WTC11 (cell line): Measurements from ENCODE around the gene ZSCAN2. TPM values are rescaled to one million over a fixed set of nuclear protein-coding genes. Genes with fewer than 3 reads are reported as not detected.

Experiments
- ATAC-seq: fragments of 200-7000 bp; cut with Tn5 transposase; 2 replicates; pipeline ENCODE4 v1.10.0; 2021; ENCODE audit warnings: mild to moderate bottlenecking, moderate library complexity
- CTCF ChIA-PET: fragments of 300-600 bp; sonication (Branson Sonifier 250); formaldehyde crosslinking; loops from one replicate; lab custom pipeline; 2021; ENCODE audit warnings: antibody characterized with exemption; lab: Charles Lee
- POLR2A ChIA-PET: fragments of 350-600 bp; sonication (Branson Sonifier 250); formaldehyde crosslinking; loops from one replicate; lab custom pipeline; 2021; ENCODE audit warnings: antibody characterized with exemption; lab: Charles Lee
- DNase-seq: peaks from one replicate; pipeline ENCODE4 v3.0.0; 2021; ENCODE audit warnings: low spot score
- H3K27ac Mint-ChIP-seq: 2 replicates; pipeline ENCODE4 v1.8.0; 2021; ENCODE audit warnings: mixed read lengths
- H3K27me3 Mint-ChIP-seq: 2 replicates; pipeline ENCODE4 v1.8.0; 2021; ENCODE audit warnings: low read depth, mild to moderate bottlenecking, moderate library complexity, mixed read lengths
- H3K36me3 Mint-ChIP-seq: 2 replicates; pipeline ENCODE4 v1.8.0; 2021; ENCODE audit warnings: mixed read lengths
- H3K4me1 Mint-ChIP-seq: 2 replicates; pipeline ENCODE4 v1.8.0; 2022; ENCODE audit warnings: mixed read lengths
- H3K4me3 Mint-ChIP-seq: 2 replicates; pipeline ENCODE4 v1.8.0; 2021; ENCODE audit warnings: mild to moderate bottlenecking, moderate library complexity, mixed read lengths
- H3K9me3 Mint-ChIP-seq: 2 replicates; pipeline ENCODE4 v1.8.0; 2021; ENCODE audit warnings: mixed read lengths
- CTCF ChIP-seq: fragments of 200-600 bp; IDR thresholded peaks from 2 replicates; pipeline ENCODE4 v1.8.0; 2022; ENCODE audit warnings: antibody characterized with exemption
- ELF4 ChIP-seq: sonication (generic); formaldehyde crosslinking; IDR thresholded peaks from 2 replicates; pipeline ENCODE4 v1.8.1; 2022; ENCODE audit warnings: low read depth, mild to moderate bottlenecking, moderate library complexity, missing genetic modification reagents
- EMX1 ChIP-seq: fragments of 250-450 bp; sonication (Bioruptor Pico); IDR thresholded peaks from 2 replicates; pipeline ENCODE4 v1.8.0; 2021; ENCODE audit warnings: mild to moderate bottlenecking
- ETV6 ChIP-seq: sonication (generic); formaldehyde crosslinking; IDR thresholded peaks from 2 replicates; pipeline ENCODE4 v1.8.1; 2022; ENCODE audit warnings: mild to moderate bottlenecking, missing genetic modification reagents
- FOXJ3 ChIP-seq: sonication (generic); formaldehyde crosslinking; IDR thresholded peaks from 2 replicates; pipeline ENCODE4 v1.9.0; 2021; ENCODE audit warnings: missing genetic modification reagents, mild to moderate bottlenecking, borderline replicate concordance
- FOXK1 ChIP-seq: sonication (generic); formaldehyde crosslinking; IDR thresholded peaks from 2 replicates; pipeline ENCODE4 v1.8.0; 2022; ENCODE audit warnings: mild to moderate bottlenecking, moderate library complexity, missing genetic modification reagents
- FOXP1 ChIP-seq: sonication (generic); formaldehyde crosslinking; IDR thresholded peaks from 2 replicates; pipeline ENCODE4 v1.8.0; 2022; ENCODE audit warnings: missing genetic modification reagents, mild to moderate bottlenecking, moderate library complexity, borderline replicate concordance
- HMGA2 ChIP-seq: fragments of 250-450 bp; sonication (Bioruptor Pico); IDR thresholded peaks from 2 replicates; pipeline ENCODE4 v1.4.0; 2021; ENCODE audit warnings: mild to moderate bottlenecking, moderate library complexity
- HMGXB4 ChIP-seq: sonication (generic); formaldehyde crosslinking; IDR thresholded peaks from 2 replicates; pipeline ENCODE4 v1.8.1; 2023; ENCODE audit warnings: mild to moderate bottlenecking, moderate library complexity, missing genetic modification reagents
- IRF1 ChIP-seq: sonication (generic); formaldehyde crosslinking; IDR thresholded peaks from 2 replicates; pipeline ENCODE4 v1.8.0; 2023; ENCODE audit warnings: missing genetic modification reagents
- JAZF1 ChIP-seq: fragments of 250-450 bp; sonication (Bioruptor Pico); IDR thresholded peaks from 2 replicates; pipeline ENCODE4 v1.9.0; 2021; ENCODE audit warnings: moderate library complexity, mild to moderate bottlenecking, inconsistent platforms
- MAX ChIP-seq: sonication (generic); formaldehyde crosslinking; IDR thresholded peaks from 2 replicates; pipeline ENCODE4 v1.8.0; 2022; ENCODE audit warnings: mild to moderate bottlenecking, missing genetic modification reagents
- NFATC4 ChIP-seq: fragments of 250-450 bp; sonication (Bioruptor Pico); IDR thresholded peaks from 2 replicates; pipeline ENCODE4 v1.9.0; 2021; ENCODE audit warnings: mild to moderate bottlenecking
- NFE2L1 ChIP-seq: sonication (generic); formaldehyde crosslinking; IDR thresholded peaks from 2 replicates; pipeline ENCODE4 v1.8.1; 2023; ENCODE audit warnings: missing genetic modification reagents
- NFYB ChIP-seq: sonication (generic); formaldehyde crosslinking; conservative IDR thresholded peaks from 2 replicates; pipeline ENCODE4 v1.8.0; 2022; ENCODE audit warnings: low read depth, missing genetic modification reagents
- NR1H2 ChIP-seq: sonication (generic); formaldehyde crosslinking; IDR thresholded peaks from 2 replicates; pipeline ENCODE4 v1.9.0; 2021; ENCODE audit warnings: mild to moderate bottlenecking, moderate library complexity, missing genetic modification reagents
- NR2C2 ChIP-seq: sonication (generic); formaldehyde crosslinking; IDR thresholded peaks from 2 replicates; pipeline ENCODE4 v1.8.0; 2022; ENCODE audit warnings: mild to moderate bottlenecking, missing genetic modification reagents
- NR3C1 ChIP-seq: sonication (generic); formaldehyde crosslinking; conservative IDR thresholded peaks from 2 replicates; pipeline ENCODE4 v1.8.1; 2023; ENCODE audit warnings: low read depth, mild to moderate bottlenecking, missing genetic modification reagents
- OVOL2 ChIP-seq: fragments of 250-450 bp; sonication (Bioruptor Pico); IDR thresholded peaks from 2 replicates; pipeline ENCODE4 v1.9.0; 2021; ENCODE audit warnings: mild to moderate bottlenecking, borderline replicate concordance
- SMAD3 ChIP-seq: sonication (generic); formaldehyde crosslinking; IDR thresholded peaks from 2 replicates; pipeline ENCODE4 v1.8.0; 2022; ENCODE audit warnings: missing genetic modification reagents, mild to moderate bottlenecking, borderline replicate concordance
- SMAD4 ChIP-seq: sonication (generic); formaldehyde crosslinking; IDR thresholded peaks from 2 replicates; pipeline ENCODE4 v1.8.0; 2022; ENCODE audit warnings: mild to moderate bottlenecking, missing genetic modification reagents
- SP1 ChIP-seq: sonication (generic); formaldehyde crosslinking; conservative IDR thresholded peaks from 2 replicates; pipeline ENCODE4 v1.8.1; 2022; ENCODE audit warnings: missing genetic modification reagents
- TCF7 ChIP-seq: sonication (generic); formaldehyde crosslinking; IDR thresholded peaks from 2 replicates; pipeline ENCODE4 v1.8.0; 2022; ENCODE audit warnings: mild to moderate bottlenecking, low read depth, missing genetic modification reagents, moderate library complexity
- TEAD1 ChIP-seq: sonication (generic); formaldehyde crosslinking; IDR thresholded peaks from 2 replicates; pipeline ENCODE4 v1.8.0; 2022; ENCODE audit warnings: mild to moderate bottlenecking, missing genetic modification reagents
- ZNF317 ChIP-seq: sonication (generic); formaldehyde crosslinking; IDR thresholded peaks from 2 replicates; pipeline ENCODE4 v1.8.1; 2023; ENCODE audit warnings: low read depth, mild to moderate bottlenecking, moderate library complexity, missing genetic modification reagents, borderline replicate concordance
- ZNF671 ChIP-seq: fragments of 250-450 bp; sonication (Bioruptor Pico); IDR thresholded peaks from 2 replicates; pipeline ENCODE4 v1.8.0; 2021; ENCODE audit warnings: mild to moderate bottlenecking
- total RNA-seq: library from RNA; stranded (reverse); gene quantifications from 3 replicates; pipeline ENCODE4 v1.2.3, GENCODE V29; 2021
- TF ChIP-seq, protein P1 (sequence below): sonication (generic); formaldehyde crosslinking; IDR thresholded peaks from 2 replicates; pipeline ENCODE4 v1.8.1; 2022; ENCODE audit warnings: mild to moderate bottlenecking, missing genetic modification reagents, moderate library complexity, borderline replicate concordance

Gene ZSCAN2
- total RNA-seq, 1 experiment from 2014 or later, result 51.9 TPM

DNA sequence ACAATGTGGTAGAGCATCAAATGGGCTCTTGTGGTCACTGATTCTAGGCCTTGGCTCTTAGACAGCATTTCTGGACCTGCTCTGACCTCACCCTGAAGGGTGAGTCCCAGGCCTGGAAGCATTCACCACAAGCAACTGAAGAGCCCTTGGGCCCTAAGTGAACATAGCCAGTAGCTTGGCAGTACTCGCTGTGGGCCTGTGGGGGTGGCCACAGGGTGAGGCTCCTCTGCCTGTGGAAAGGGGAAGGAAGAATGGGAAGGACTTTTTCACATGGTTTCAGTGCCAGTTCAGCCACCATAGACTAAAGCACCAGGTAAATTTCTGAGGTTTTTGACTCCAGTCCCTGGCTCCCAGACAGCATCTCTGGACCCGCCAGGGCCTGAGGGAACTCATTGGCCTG, 5.1 kb upstream of the ZSCAN2 start (continued):
- no peak for TF ChIP-seq CTCF
- no peak for TF ChIP-seq NFATC4 (CRISPR knock-in tag)

DNA sequence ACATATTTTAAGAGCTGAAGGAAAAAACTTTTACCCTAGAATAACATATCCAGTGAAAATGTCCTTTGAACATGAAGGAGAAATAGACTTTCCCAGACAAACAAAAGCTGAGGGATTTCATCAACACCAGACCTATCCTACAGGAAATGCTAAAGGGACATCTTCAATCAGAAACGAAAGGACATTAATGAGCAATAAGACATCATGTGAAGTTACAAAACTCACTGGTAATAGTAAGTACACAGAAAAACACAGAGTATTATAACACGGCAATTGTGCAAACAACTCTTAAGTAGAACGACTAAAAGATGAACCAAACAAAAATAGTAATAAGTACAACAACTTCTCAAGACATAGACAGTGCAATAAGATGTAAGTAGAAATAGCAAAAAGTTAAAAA, 3.5 kb upstream of the ZSCAN2 start:
- POLR2A ChIA-PET, result no interaction called here
- peaks cover 22% of the 10 kb centered on the region for H3K9me3 Mint-ChIP-seq
- H3K36me3 Mint-ChIP-seq, result 0 out of 2 replicates have a peak, but pooled peaks cover 3% of the 10 kb centered on the region
- no peak overlapping the region for H3K27ac Mint-ChIP-seq
- CTCF ChIA-PET, result interaction anchor here (2.2 to 5.0 kb wide), 2 partner anchors 9 to 27 kb away, joined by 16 to 65 read pairs; no protein-coding TSS in a partner anchor
- peaks cover 8% of the 10 kb centered on the region; the same call in 1 of the 2 replicates for H3K27me3 Mint-ChIP-seq
- H3K4me3 Mint-ChIP-seq, result no peak overlapping the region
- DNase-seq, result no peak
- TF ChIP-seq SP1 (CRISPR knock-in tag) (no peak), IRF1 (no peak), HMGXB4 (no peak), FOXJ3 (CRISPR knock-in tag) (no peak), FOXP1 (CRISPR knock-in tag) (no peak), ZNF671 (no peak), EMX1 (no peak), OVOL2 (CRISPR knock-in tag) (no peak), NR3C1 (no peak), ZNF317 (CRISPR knock-in tag) (no peak), NFE2L1 (CRISPR knock-in tag) (no peak), JAZF1 (no peak), MAX (CRISPR knock-in tag) (no peak), NR2C2 (CRISPR knock-in tag) (no peak), TCF7 (CRISPR knock-in tag) (no peak)
- TF ChIP-seq, protein P1, sequence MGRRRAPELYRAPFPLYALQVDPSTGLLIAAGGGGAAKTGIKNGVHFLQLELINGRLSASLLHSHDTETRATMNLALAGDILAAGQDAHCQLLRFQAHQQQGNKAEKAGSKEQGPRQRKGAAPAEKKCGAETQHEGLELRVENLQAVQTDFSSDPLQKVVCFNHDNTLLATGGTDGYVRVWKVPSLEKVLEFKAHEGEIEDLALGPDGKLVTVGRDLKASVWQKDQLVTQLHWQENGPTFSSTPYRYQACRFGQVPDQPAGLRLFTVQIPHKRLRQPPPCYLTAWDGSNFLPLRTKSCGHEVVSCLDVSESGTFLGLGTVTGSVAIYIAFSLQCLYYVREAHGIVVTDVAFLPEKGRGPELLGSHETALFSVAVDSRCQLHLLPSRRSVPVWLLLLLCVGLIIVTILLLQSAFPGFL (CRISPR knock-in tag), result no peak
- peaks cover 21% of the 10 kb centered on the region for H3K4me1 Mint-ChIP-seq
- no peak for ATAC-seq

GRCh38 chr15:84598250-84598649, 2.6 kb upstream of the ZSCAN2 start:
- Mint-ChIP-seq H3K4me3 (no peak overlapping the region), H3K9me3 (peaks cover 14% of the 10 kb centered on the region), H3K4me1 (peaks cover 29% of the 10 kb centered on the region), H3K27me3 (peaks cover 3% of the 10 kb centered on the region; the same call in 1 of the 2 replicates), H3K36me3 (0 out of 2 replicates have a peak, but pooled peaks cover 3% of the 10 kb centered on the region), H3K27ac (no peak overlapping the region)
- CTCF ChIA-PET, result interaction anchor here (0.8 to 5.0 kb wide), 13 partner anchors 10 to 337 kb away, joined by 3 to 139 read pairs (median 7); partner anchors contain the start of genes NMB and WDR73
- ATAC-seq (0 out of 2 replicates have a peak, but pooled peaks have one; percentile 1), DNase-seq (no peak)
- POLR2A ChIA-PET, result no interaction called here
- TF ChIP-seq FOXK1 (CRISPR knock-in tag) (no peak), FOXP1 (CRISPR knock-in tag) (no peak), ETV6 (CRISPR knock-in tag) (no peak), SMAD3 (CRISPR knock-in tag) (no peak), HMGA2 (CRISPR knock-in tag) (no peak), NR1H2 (CRISPR knock-in tag) (no peak), SMAD4 (no peak), NFYB (CRISPR knock-in tag) (no peak), ELF4 (CRISPR knock-in tag) (no peak), TEAD1 (CRISPR knock-in tag) (no peak)
